GM10847 (cell line): ENCODE data around the gene SLC7A8.

ENCODE experiments used
- POLR2A ChIP-seq: IDR thresholded peaks from 2 replicates; pipeline ENCODE4 v1.6.1; 2011; ENCODE audit not compliant: insufficient read length; ENCODE audit errors: extremely low read depth

Gene SLC7A8

GRCh38 chr14:23146351-23146910 lies 37.0 kb downstream of the SLC7A8 start:
- no peak for TF ChIP-seq POLR2A

- no peak for TF ChIP-seq POLR2A
Measured at GRCh38 chr14:23145794-23146350, 37.6 kb downstream of the SLC7A8 start.

- TF ChIP-seq POLR2A = no peak
Measured at GRCh38 chr14:23143911-23144310, 39.5 kb downstream of the SLC7A8 start.

GRCh38 chr14:23142826-23143225 lies 40.6 kb downstream of the SLC7A8 start:
- TF ChIP-seq POLR2A = no peak

- TF ChIP-seq POLR2A = no peak
Measured at GRCh38 chr14:23141706-23142444, 41.6 kb downstream of the SLC7A8 start.

GRCh38 chr14:23140371-23140770 lies 43.1 kb downstream of the SLC7A8 start:
- TF ChIP-seq POLR2A = no peak

- TF ChIP-seq POLR2A = no peak
Measured at GRCh38 chr14:23139874-23140273, 43.6 kb downstream of the SLC7A8 start.

- TF ChIP-seq POLR2A = no peak
Measured at GRCh38 chr14:23137813-23138535, 45.5 kb downstream of the SLC7A8 start.

- no peak for TF ChIP-seq POLR2A
Measured at GRCh38 chr14:23137192-23137812, 46.2 kb downstream of the SLC7A8 start.

GRCh38 chr14:23136566-23137133 lies 46.8 kb downstream of the SLC7A8 start:
- TF ChIP-seq POLR2A = no peak

GRCh38 chr14:23132970-23133369 lies 50.5 kb downstream of the SLC7A8 start:
- TF ChIP-seq POLR2A = no peak

GRCh38 chr14:23131482-23131881 lies 52.0 kb downstream of the SLC7A8 start:
- TF ChIP-seq POLR2A = no peak

- no peak for TF ChIP-seq POLR2A
Measured at GRCh38 chr14:23130871-23131270, 52.6 kb downstream of the SLC7A8 start.

GRCh38 chr14:23129759-23130316 lies 53.6 kb downstream of the SLC7A8 start:
- TF ChIP-seq POLR2A = no peak
